Mesenchymal stem cell (in vitro differentiated cells and primary cell): ENCODE results near the gene PIAS4.
A peak's percentile ranks its signal among the peaks of the same experiment; 100 is the strongest.

Experiments
- DNase-seq: peaks from one replicate; pipeline ENCODE4 v3.0.0-alpha.2; 2013
- H2AFZ ChIP-seq: one replicate; pipeline ENCODE4 v1.6.1; 2013; ENCODE audit warnings: low read depth, mild to moderate bottlenecking, control low read depth, inconsistent platforms, low read length, moderate library complexity
- H2AK5ac ChIP-seq: 2 replicates; pipeline ENCODE4 v1.6.1; 2013; ENCODE audit warnings: low read length, moderate library complexity, mild to moderate bottlenecking, inconsistent platforms; ENCODE audit not compliant: severe bottlenecking
- H2BK120ac ChIP-seq: one replicate; pipeline ENCODE4 v1.6.1; 2013; ENCODE audit warnings: low read depth, mild to moderate bottlenecking, inconsistent platforms, low read length, moderate library complexity
- H2BK12ac ChIP-seq, 2 experiments: one replicate each; pipeline ENCODE4 v1.6.1; 2013; ENCODE audit warnings: inconsistent platforms in 2 of 2, low read length in 2 of 2, mild to moderate bottlenecking in 2 of 2, moderate library complexity in 2 of 2, control low read depth in 1 of 2
- H2BK15ac ChIP-seq: one replicate; pipeline ENCODE4 v1.6.1; 2013; ENCODE audit warnings: mild to moderate bottlenecking, low read depth, inconsistent platforms; ENCODE audit not compliant: poor library complexity, severe bottlenecking
- H2BK5ac ChIP-seq: 2 replicates; pipeline ENCODE4 v1.6.1; 2013; ENCODE audit warnings: low read depth, mild to moderate bottlenecking, low read length, control low read depth, inconsistent platforms; ENCODE audit not compliant: poor library complexity, severe bottlenecking
- H3K14ac ChIP-seq, 2 experiments: one replicate each; pipeline ENCODE4 v1.6.1; 2013; ENCODE audit warnings: inconsistent platforms in 2 of 2, low read length in 2 of 2, control low read depth in 1 of 2, mild to moderate bottlenecking in 1 of 2, moderate library complexity in 1 of 2
- H3K18ac ChIP-seq, 2 experiments: one replicate each; pipeline ENCODE4 v1.6.1; 2013; ENCODE audit warnings: inconsistent platforms in 2 of 2, low read length in 2 of 2, control low read depth in 1 of 2, low read depth in 1 of 2, mild to moderate bottlenecking in 1 of 2
- H3K23ac ChIP-seq, 2 experiments: one replicate each; pipeline ENCODE4 v1.6.1; 2013; ENCODE audit warnings: inconsistent platforms in 2 of 2, low read length in 2 of 2, mild to moderate bottlenecking in 2 of 2, moderate library complexity in 2 of 2, control low read depth in 1 of 2
- H3K27ac ChIP-seq: 2 replicates; pipeline ENCODE4 v1.5.1; 2013; ENCODE audit warnings: mild to moderate bottlenecking, moderate library complexity, low read length, control low read depth, inconsistent platforms; ENCODE audit not compliant: poor library complexity, severe bottlenecking
- H3K27me3 ChIP-seq, 2 experiments: 2 replicates each; pipeline versions ENCODE4 v1.6.1 to v1.7.0; 2013; ENCODE audit warnings: low read length in 2 of 2, mild to moderate bottlenecking in 2 of 2, moderate library complexity in 2 of 2, control low read depth in 1 of 2, inconsistent platforms in 1 of 2; ENCODE audit not compliant: control insufficient read depth in 1 of 2, insufficient read depth in 1 of 2
- H3K36me3 ChIP-seq, 2 experiments: 2 replicates each; pipeline versions ENCODE4 v1.6.1 to v1.7.0; 2013; ENCODE audit warnings: low read length in 2 of 2, control low read depth in 1 of 2, inconsistent platforms in 1 of 2, low read depth in 1 of 2, mild to moderate bottlenecking in 1 of 2; ENCODE audit not compliant: insufficient read depth in 2 of 2, control insufficient read depth in 1 of 2
- H3K4ac ChIP-seq, 2 experiments: one replicate each; pipeline ENCODE4 v1.6.1; 2013; ENCODE audit warnings: inconsistent platforms in 2 of 2, low read length in 2 of 2, mild to moderate bottlenecking in 2 of 2, moderate library complexity in 2 of 2, control low read depth in 1 of 2, low read depth in 1 of 2
- H3K4me1 ChIP-seq: 2 replicates; pipeline ENCODE4 v1.6.1; 2013; ENCODE audit warnings: low read depth, low read length, control low read depth; ENCODE audit not compliant: control insufficient read depth, insufficient read depth
- H3K4me2 ChIP-seq: 2 replicates; pipeline ENCODE4 v1.6.1; 2013; ENCODE audit warnings: low read length, mild to moderate bottlenecking, inconsistent platforms; ENCODE audit not compliant: poor library complexity, severe bottlenecking
- H3K4me3 ChIP-seq, 2 experiments: 2 replicates each; pipeline versions ENCODE4 v1.5.1 to v1.7.0; 2013; ENCODE audit warnings: low read length in 2 of 2, mild to moderate bottlenecking in 2 of 2, control low read depth in 1 of 2, low read depth in 1 of 2; ENCODE audit not compliant: insufficient read depth in 1 of 2
- H3K79me1 ChIP-seq: replicated peaks from 2 replicates; pipeline ENCODE4 v1.6.1; 2013; ENCODE audit warnings: mild to moderate bottlenecking, control low read depth, low read length, inconsistent platforms; ENCODE audit not compliant: poor library complexity, severe bottlenecking
- H3K9ac ChIP-seq: 2 replicates; pipeline ENCODE4 v1.7.0; 2013; ENCODE audit warnings: mild to moderate bottlenecking, low read length, moderate library complexity
- H3K9me3 ChIP-seq: 2 replicates; pipeline ENCODE4 v1.7.0; 2013; ENCODE audit warnings: mild to moderate bottlenecking, low read length; ENCODE audit not compliant: control insufficient read depth
- H4K8ac ChIP-seq: one replicate; pipeline ENCODE4 v1.6.1; 2013; ENCODE audit warnings: inconsistent platforms, mild to moderate bottlenecking, low read length, moderate library complexity
- H4K91ac ChIP-seq: one replicate; pipeline ENCODE4 v1.6.1; 2013; ENCODE audit warnings: mild to moderate bottlenecking, low read length, inconsistent platforms
- WGBS: methylation state at CpG from one replicate; pipeline ENCODE4 v1.1.7; 2013; ENCODE audit warnings: mixed read lengths; 5-methylcytosine and 5-hydroxymethylcytosine counted together

The PIAS4 gene

DNA sequence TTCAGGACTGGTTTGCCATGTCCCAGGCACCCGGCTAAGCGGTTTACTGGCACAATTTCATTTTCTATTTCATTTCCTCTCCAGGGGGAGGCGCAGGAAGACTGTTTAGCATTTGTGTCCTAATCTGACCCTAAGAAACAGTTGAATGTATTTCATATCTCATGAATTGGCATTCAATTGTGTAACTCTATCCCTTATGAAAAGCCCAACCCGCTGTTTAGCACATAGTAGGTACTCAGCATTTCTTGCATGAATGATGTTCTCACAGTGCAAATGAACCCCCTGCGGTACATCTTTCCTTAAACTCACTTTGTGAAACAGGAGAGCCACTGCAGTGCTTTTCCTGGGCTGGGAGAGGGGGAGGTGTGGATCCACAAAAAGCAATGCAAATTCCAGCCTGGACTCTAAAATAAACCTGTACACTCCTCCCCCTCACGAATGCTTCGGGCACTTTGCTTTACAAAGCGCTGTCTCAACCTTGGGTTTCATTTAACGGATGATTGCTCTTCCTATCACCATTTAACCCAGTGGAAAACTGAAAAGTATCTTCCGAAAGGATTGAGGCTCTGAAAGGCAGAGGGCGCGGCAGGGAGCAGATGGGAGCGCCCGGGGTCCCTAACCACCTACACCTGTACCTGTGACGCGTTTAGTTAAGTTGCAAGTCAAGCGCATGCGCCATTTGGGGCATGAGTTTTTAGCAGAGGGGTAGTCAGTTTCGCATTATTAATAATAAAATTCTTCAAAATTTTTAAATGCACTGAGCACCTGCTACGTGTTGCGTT lies 21.1 kb upstream of the PIAS4 start:
- Histone ChIP-seq H3K14ac (no peak overlapping the region), H2BK5ac (no peak overlapping the region), H3K36me3 (peaks cover 29 to 31% of the 10 kb centered on the region in 2 experiments), H3K79me1 (no peaks in the 10 kb centered on the region), H2BK15ac (no peak overlapping the region), H2BK120ac (no peak overlapping the region), H4K91ac (no peak overlapping the region), H3K27me3 (no peaks in the 10 kb centered on the region), H2AK5ac (no peak overlapping the region), H3K4me2 (peak overlapping the region; percentile 77), H3K9ac (peak overlapping the region; percentile 96), H3K4me3 (peak overlapping the region in 1 of 2 experiments; percentile 95), H3K27ac (peak overlapping the region; percentile 44), H3K4ac (no peak overlapping the region), H3K4me1 (peaks cover 27% of the 10 kb centered on the region), H4K8ac (no peak overlapping the region), H3K18ac (no peak overlapping the region), H2BK12ac (peak overlapping the region in 1 of 2 experiments; percentile 34), H3K23ac (no peak overlapping the region), H3K9me3 (no peaks in the 10 kb centered on the region), H2AFZ (peak overlapping the region; percentile 57)
- WGBS: 3% methylated on average over 16 of the region's 21 CpGs
- peak; percentile 88 for DNase-seq

- Histone ChIP-seq H3K4me2 (no peak overlapping the region), H3K27ac (no peak overlapping the region), H4K91ac (no peak overlapping the region), H3K23ac (no peak overlapping the region), H3K27me3 (no peaks in the 10 kb centered on the region), H3K4me1 (peaks cover 18% of the 10 kb centered on the region), H3K36me3 (peaks cover 16 to 17% of the 10 kb centered on the region in 2 experiments), H2AK5ac (no peak overlapping the region), H3K4me3 (peak overlapping the region in 1 of 2 experiments; percentile 95), H3K18ac (no peak overlapping the region), H3K14ac (no peak overlapping the region), H3K79me1 (no peaks in the 10 kb centered on the region), H2BK12ac (peak overlapping the region in 1 of 2 experiments; percentile 24), H4K8ac (no peak overlapping the region), H2AFZ (peak overlapping the region; percentile 19), H2BK15ac (peak overlapping the region; percentile 52), H2BK5ac (no peak overlapping the region), H3K9me3 (no peaks in the 10 kb centered on the region), H3K9ac (peak overlapping the region; percentile 96), H3K4ac (no peak overlapping the region), H2BK120ac (no peak overlapping the region)
- DNase-seq: peak; percentile 83
- 15% methylated on average over 27 of the region's 30 CpGs for WGBS
These were observed 19.7 kb upstream of the PIAS4 start for GRCh38 chr19:3987619-3988371.

DNA sequence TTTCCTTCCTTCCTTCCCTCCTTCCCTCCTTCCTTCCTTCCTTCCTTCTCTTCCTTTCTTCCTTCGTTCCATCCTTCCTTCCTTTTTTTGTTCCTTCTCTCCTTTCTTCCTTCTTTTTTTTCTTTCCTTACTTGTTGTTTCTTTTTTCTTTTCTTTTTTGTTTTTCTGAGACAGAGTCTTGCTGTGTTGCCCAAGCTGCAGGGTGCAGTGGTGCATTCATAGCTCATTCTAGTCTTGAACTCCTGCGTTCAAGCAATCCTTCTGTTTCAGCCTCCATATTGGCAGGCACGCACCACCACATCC lies 16.8 kb upstream of the PIAS4 start:
- Histone ChIP-seq H2BK12ac (no peak overlapping the region), H2BK120ac (no peak overlapping the region), H4K8ac (peak overlapping the region; percentile 2), H3K4me2 (no peak overlapping the region), H3K36me3 (no peaks in the 10 kb centered on the region), H3K79me1 (no peaks in the 10 kb centered on the region), H3K18ac (no peak overlapping the region), H3K27me3 (no peaks in the 10 kb centered on the region), H3K4me1 (peaks cover 9% of the 10 kb centered on the region), H3K9me3 (no peaks in the 10 kb centered on the region), H3K23ac (no peak overlapping the region), H2AK5ac (no peak overlapping the region), H3K4ac (no peak overlapping the region), H3K9ac (no peak overlapping the region), H4K91ac (no peak overlapping the region), H3K14ac (no peak overlapping the region), H3K4me3 (no peak overlapping the region), H3K27ac (no peak overlapping the region), H2BK15ac (no peak overlapping the region), H2BK5ac (no peak overlapping the region), H2AFZ (no peak overlapping the region)
- DNase-seq: no peak
- 93% methylated on average over 3 of the region's 3 CpGs for WGBS

- H2AK5ac ChIP-seq: no peak overlapping the region
- no peak overlapping the region for H3K4me3 ChIP-seq
- no peak overlapping the region for H3K18ac ChIP-seq
- no peaks in the 10 kb centered on the region for H3K79me1 ChIP-seq
- no peak overlapping the region for H2BK120ac ChIP-seq
- H3K14ac ChIP-seq: no peak overlapping the region
- no peak overlapping the region for H2AFZ ChIP-seq
- no peak overlapping the region for H3K9ac ChIP-seq
- no peaks in the 10 kb centered on the region for H3K9me3 ChIP-seq
- 86% methylated on average over 4 of the region's 6 CpGs for WGBS
- H3K4me1 ChIP-seq: peaks cover 6% of the 10 kb centered on the region
- H3K4ac ChIP-seq: no peak overlapping the region
- H2BK15ac ChIP-seq: no peak overlapping the region
- H3K27me3 ChIP-seq: no peaks in the 10 kb centered on the region
- no peak overlapping the region for H4K8ac ChIP-seq
- H3K4me2 ChIP-seq: no peak overlapping the region
- no peak overlapping the region for H2BK5ac ChIP-seq
- no peak overlapping the region for H4K91ac ChIP-seq
- H3K27ac ChIP-seq: no peak overlapping the region
- H2BK12ac ChIP-seq: no peak overlapping the region
- no peaks in the 10 kb centered on the region for H3K36me3 ChIP-seq
- no peak overlapping the region for H3K23ac ChIP-seq
- no peak for DNase-seq
These were observed 11.9 kb upstream of the PIAS4 start for GRCh38 chr19:3995607-3996006.
